ENCODE results near the gene CELA3B. TPM values are rescaled to one million over a fixed set of nuclear protein-coding genes. Genes with fewer than 3 reads are reported as not detected.

CELA3B gene
- total RNA-seq, 4 donors from 2014 or later = not detected

GRCh38 chr1:22018583-22019559, 42.0 kb downstream of the CELA3B start:
- H3K36me3 ChIP-seq = no peaks in the 10 kb centered on the region
- no peak for DNase-seq (ENCODE audit: low spot score in 2 of 2)
- 66% methylated on average over 10 of the region's 10 CpGs for WGBS
- no peaks in the 10 kb centered on the region for H3K9me3 ChIP-seq
- H3K27ac ChIP-seq = no peak overlapping the region
- peaks cover 5% of the 10 kb centered on the region for H3K4me1 ChIP-seq
- H3K27me3 ChIP-seq = no peaks in the 10 kb centered on the region
- H3K4me3 ChIP-seq = no peak overlapping the region
- TF ChIP-seq POLR2A (IDR thresholded peaks at IDR 0.05) (no peak), CTCF (IDR thresholded peaks at IDR 0.05) (peak in 1 of 2 donors; percentile 11)

GRCh38 chr1:22021061-22021460, 44.2 kb downstream of the CELA3B start:
- Histone ChIP-seq H3K4me3 (no peak overlapping the region), H3K36me3 (no peaks in the 10 kb centered on the region), H3K27ac (no peak overlapping the region), H3K4me1 (peaks cover 17% of the 10 kb centered on the region), H3K27me3 (no peaks in the 10 kb centered on the region), H3K9me3 (no peaks in the 10 kb centered on the region)
- TF ChIP-seq EP300 (IDR thresholded peaks at IDR 0.05) (no peak), CTCF (IDR thresholded peaks at IDR 0.05) (no peak), POLR2AphosphoS5 (IDR thresholded peaks at IDR 0.05) (no peak), POLR2A (IDR thresholded peaks at IDR 0.05) (no peak)
- 87% methylated on average over 6 of the region's 6 CpGs for WGBS
- no peak for DNase-seq (ENCODE audit: low spot score in 2 of 2)

GRCh38 chr1:22024485-22025367, 47.9 kb downstream of the CELA3B start:
- peak; percentile 85 to 87 for DNase-seq (ENCODE audit: low spot score in 2 of 2)
- Histone ChIP-seq H3K27me3 (no peaks in the 10 kb centered on the region), H3K4me3 (peak overlapping the region; percentile 82), H3K9me3 (no peaks in the 10 kb centered on the region), H3K27ac (peak overlapping the region; percentile 98), H3K4me1 (peaks cover 20% of the 10 kb centered on the region), H3K36me3 (no peaks in the 10 kb centered on the region)
- 2% methylated on average over 27 of the region's 33 CpGs for WGBS
- TF ChIP-seq CTCF (IDR thresholded peaks at IDR 0.05) (no peak), EP300 (IDR thresholded peaks at IDR 0.05) (no peak), POLR2A (IDR thresholded peaks at IDR 0.05) (no peak), POLR2AphosphoS5 (IDR thresholded peaks at IDR 0.05) (no peak)

GRCh38 chr1:22025368-22026155, 48.7 kb downstream of the CELA3B start:
- Histone ChIP-seq H3K4me1 (peaks cover 20% of the 10 kb centered on the region), H3K36me3 (peaks cover 2% of the 10 kb centered on the region), H3K27me3 (no peaks in the 10 kb centered on the region), H3K27ac (peak overlapping the region; percentile 98), H3K9me3 (no peaks in the 10 kb centered on the region), H3K4me3 (peak overlapping the region; percentile 82)
- peak; percentile 92 to 95 for DNase-seq (ENCODE audit: low spot score in 2 of 2)
- TF ChIP-seq POLR2A (IDR thresholded peaks at IDR 0.05) (peak; percentile 61 to 77), EP300 (IDR thresholded peaks at IDR 0.05) (no peak), POLR2AphosphoS5 (IDR thresholded peaks at IDR 0.05) (peak in 1 of 3 donors; percentile 63), CTCF (IDR thresholded peaks at IDR 0.05) (no peak)
- under 1% methylated on average over 40 of the region's 42 CpGs for WGBS

Data from suprapubic skin (tissue), 4 donors.